Middle frontal gyrus (tissue), 1 donor: ENCODE data around the gene FRAT2.

Experiments
- DNase-seq: peaks from one replicate; pipeline ENCODE4 v3.0.0-alpha.2; 2015; ENCODE audit warnings: low spot score; ENCODE audit errors: extremely low spot score

FRAT2 gene

GRCh38 chr10:97334370-97335175, at the start of gene FRAT2:
Gene FRAT2 (minus strand): TSS chr10:97334729. CDS start chr10:97334572, 157 bp downstream.
- peak; percentile 78 for DNase-seq

- no peak for DNase-seq
These were observed 49.6 kb upstream of the FRAT2 start for GRCh38 chr10:97384156-97384555.

- no peak for DNase-seq
These were observed 48.6 kb upstream of the FRAT2 start for GRCh38 chr10:97383159-97383558.

- DNase-seq, result no peak
These were observed 47.1 kb upstream of the FRAT2 start for GRCh38 chr10:97381626-97382025.

- no peak for DNase-seq
These were observed 46.0 kb upstream of the FRAT2 start for GRCh38 chr10:97380516-97380915.

GRCh38 chr10:97378933-97379921, 44.7 kb upstream of the FRAT2 start:
- DNase-seq, result no peak

GRCh38 chr10:97376413-97376812, 41.9 kb upstream of the FRAT2 start:
- DNase-seq, result no peak

GRCh38 chr10:97373456-97373855, 38.9 kb upstream of the FRAT2 start:
- DNase-seq, result no peak

GRCh38 chr10:97372233-97372875, 37.8 kb upstream of the FRAT2 start:
- no peak for DNase-seq

GRCh38 chr10:97371696-97372095, 37.2 kb upstream of the FRAT2 start:
- no peak for DNase-seq

- no peak for DNase-seq
These were observed 32.7 kb upstream of the FRAT2 start for GRCh38 chr10:97367126-97367649.

GRCh38 chr10:97366572-97366971, 32.0 kb upstream of the FRAT2 start:
- DNase-seq, result no peak

- DNase-seq, result no peak
These were observed 31.3 kb upstream of the FRAT2 start for GRCh38 chr10:97365761-97366351.

GRCh38 chr10:97363071-97363470, 28.5 kb upstream of the FRAT2 start:
- no peak for DNase-seq

- DNase-seq, result no peak
These were observed 27.9 kb upstream of the FRAT2 start for GRCh38 chr10:97362310-97363033.

GRCh38 chr10:97361537-97361901, 27.0 kb upstream of the FRAT2 start:
- no peak for DNase-seq

- no peak for DNase-seq
These were observed 26.4 kb upstream of the FRAT2 start for GRCh38 chr10:97360705-97361536.

GRCh38 chr10:97358781-97359180, 24.3 kb upstream of the FRAT2 start:
- DNase-seq, result no peak

- no peak for DNase-seq
These were observed 23.8 kb upstream of the FRAT2 start for GRCh38 chr10:97358349-97358748.

GRCh38 chr10:97356918-97357317, 22.4 kb upstream of the FRAT2 start:
- DNase-seq, result no peak
